HG03342 (cell line): ENCODE measurements around the gene NTN4.
"Not testable (repeated sequence)": the region's sequence is repeated elsewhere in the genome, so short reads cannot be mapped to it uniquely, and the experiment has no call there.

Experiments
- ATAC-seq: cut with Tn5 transposase; IDR thresholded peaks from one replicate; pipeline ENCODE4 v1.9.1; 2021; ENCODE audit warnings: mild to moderate bottlenecking, moderate library complexity; ENCODE audit not compliant: unreplicated experiment

The NTN4 gene

GRCh38 chr12:95715177-95715576 is 75.4 kb downstream of the NTN4 start:
- ATAC-seq, result no peak

GRCh38 chr12:95712269-95712668 is 78.3 kb downstream of the NTN4 start:
- no peak for ATAC-seq

GRCh38 chr12:95710386-95710785 is 80.2 kb downstream of the NTN4 start:
- no peak for ATAC-seq

GRCh38 chr12:95709152-95709551 is 81.4 kb downstream of the NTN4 start:
- no peak for ATAC-seq

GRCh38 chr12:95705143-95705542 is 85.4 kb downstream of the NTN4 start:
- ATAC-seq, result no peak

GRCh38 chr12:95703986-95704385 is 86.6 kb downstream of the NTN4 start:
- no peak for ATAC-seq

- no peak for ATAC-seq
Measured at GRCh38 chr12:95701722-95702418, 88.7 kb downstream of the NTN4 start.

- no peak for ATAC-seq
Measured at GRCh38 chr12:95701275-95701674, 89.3 kb downstream of the NTN4 start.

- peak; percentile 97 for ATAC-seq
Measured at GRCh38 chr12:95700316-95700785, 90.2 kb downstream of the NTN4 start.

GRCh38 chr12:95699579-95699978 is 91.0 kb downstream of the NTN4 start:
- ATAC-seq, result no peak

GRCh38 chr12:95694136-95694535 is 96.4 kb downstream of the NTN4 start:
- ATAC-seq, result no peak

- no peak for ATAC-seq
Measured at GRCh38 chr12:95693689-95694088, 96.9 kb downstream of the NTN4 start.

- ATAC-seq, result no peak
Measured at GRCh38 chr12:95690861-95691635, 99.5 kb downstream of the NTN4 start.

GRCh38 chr12:95687937-95688336 is 102.6 kb downstream of the NTN4 start:
- no peak for ATAC-seq

- no peak for ATAC-seq
Measured at GRCh38 chr12:95683418-95683817, 107.1 kb downstream of the NTN4 start.

- ATAC-seq, result no peak
Measured at GRCh38 chr12:95681210-95681765, 109.3 kb downstream of the NTN4 start.

GRCh38 chr12:95678684-95679083 is 111.9 kb downstream of the NTN4 start:
- no peak for ATAC-seq

- ATAC-seq, result not testable (repeated sequence)
Measured at GRCh38 chr12:95677782-95678181, 112.8 kb downstream of the NTN4 start.

- ATAC-seq, result no peak
Measured at GRCh38 chr12:95674631-95675030, 115.9 kb downstream of the NTN4 start.

- ATAC-seq, result no peak
Measured at GRCh38 chr12:95674163-95674562, 116.4 kb downstream of the NTN4 start.

- no peak for ATAC-seq
Measured at GRCh38 chr12:95673576-95673975, 117.0 kb downstream of the NTN4 start.

- ATAC-seq, result no peak
Measured at GRCh38 chr12:95672166-95672565, 118.4 kb downstream of the NTN4 start.
